Fibroblast of skin of abdomen (primary cell): ENCODE data around the gene P2RY12. TPM values are rescaled to one million over a fixed set of nuclear protein-coding genes. Genes with fewer than 3 reads are reported as not detected.

Source experiments
- DNase-seq: peaks from one replicate; pipeline ENCODE4 v3.0.0-alpha.2; 2013
- polyA plus RNA-seq, 2 experiments: library from polyadenylated mRNA; unstranded; fragments of 120-200 nt; gene quantifications; one replicate each; pipeline ENCODE4 v1.2.1, GENCODE V29; 2013; ENCODE audit not compliant: insufficient read length in 2 of 2

The P2RY12 gene
- polyA plus RNA-seq (2013, experiment 1 of 2; ENCODE audit: insufficient read length), result not detected
- not detected for polyA plus RNA-seq (2013, experiment 2 of 2; ENCODE audit: insufficient read length)

DNA sequence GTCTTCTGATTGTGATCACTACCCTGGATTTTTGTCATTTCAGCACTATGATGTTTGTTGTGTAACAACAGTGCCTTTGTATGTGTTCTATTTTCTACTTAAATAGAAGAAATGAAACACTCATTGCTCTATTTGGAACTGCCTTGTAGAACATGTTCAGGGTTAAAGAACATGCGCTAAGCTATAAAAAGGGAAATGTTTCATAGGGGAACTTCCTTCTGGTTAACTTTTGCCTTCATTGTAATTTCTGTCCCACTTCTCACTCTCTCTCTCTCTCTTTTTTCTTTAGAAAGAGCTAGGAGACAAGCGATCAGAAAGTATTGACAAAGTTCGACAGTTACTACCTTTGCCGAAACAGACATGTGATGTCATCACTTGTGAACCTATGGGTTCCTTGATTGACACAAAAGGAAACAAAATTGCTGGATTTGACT, at the start of gene P2RY12:
TSS of gene P2RY12 (minus strand) at position 13 of the 434 bp plus-strand sequence. CDS start 45,908 bp downstream, outside the sequence.
- DNase-seq, result no peak

DNA sequence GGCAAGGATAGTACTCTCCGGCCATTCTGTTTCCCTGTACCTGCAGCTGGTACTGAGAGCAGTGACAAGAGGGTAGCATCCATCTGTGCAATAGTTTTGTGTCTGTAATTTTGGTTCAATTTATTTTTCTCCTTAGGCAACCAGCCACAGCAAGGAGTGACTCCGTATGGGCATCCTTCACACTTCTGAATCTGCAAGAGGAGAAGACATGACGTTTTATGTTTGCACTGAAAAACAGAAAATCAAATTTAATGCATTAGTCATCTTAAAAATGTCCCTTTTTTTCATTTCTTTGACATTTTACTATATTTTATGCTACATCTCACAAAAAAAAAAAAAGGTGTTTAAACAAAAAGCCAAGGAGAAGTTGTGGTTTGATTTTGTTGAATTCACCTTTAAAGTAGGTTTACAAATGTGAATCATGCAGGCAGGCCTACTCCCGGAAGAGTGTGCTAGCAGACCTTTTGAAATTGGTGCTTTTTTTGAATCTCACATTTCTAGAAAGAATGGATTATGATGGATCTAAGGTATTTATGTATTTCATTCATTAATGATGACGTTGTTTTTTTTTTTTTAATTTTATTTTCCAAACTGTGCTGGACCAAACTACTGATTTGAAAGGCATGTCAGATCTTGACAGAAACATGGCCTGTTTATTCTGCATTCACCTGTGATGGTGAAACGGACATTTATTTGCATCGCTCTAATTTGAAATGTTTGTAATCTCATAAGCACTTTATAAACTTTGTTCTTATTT, 48.2 kb upstream of the P2RY12 start:
- no peak for DNase-seq

DNA sequence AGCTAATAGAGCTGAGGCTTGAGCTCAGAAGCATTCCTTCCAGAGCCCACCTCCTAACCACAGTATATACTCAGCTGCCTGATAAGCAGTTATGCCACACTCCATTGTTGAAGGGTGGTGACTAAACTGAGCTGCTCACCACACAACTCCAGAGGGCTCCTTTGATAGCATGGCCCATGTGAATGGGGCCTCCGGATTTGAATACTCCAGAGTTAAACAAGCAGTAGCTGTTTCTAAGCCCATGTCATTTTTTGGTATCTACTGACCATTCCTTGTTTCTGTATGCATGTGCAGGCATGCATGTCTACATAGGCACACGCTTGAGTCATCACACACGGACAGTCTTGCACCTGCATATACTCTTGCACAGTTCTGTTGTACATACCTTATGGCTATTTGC, 47.4 kb upstream of the P2RY12 start:
- peak; percentile 55 for DNase-seq

DNA sequence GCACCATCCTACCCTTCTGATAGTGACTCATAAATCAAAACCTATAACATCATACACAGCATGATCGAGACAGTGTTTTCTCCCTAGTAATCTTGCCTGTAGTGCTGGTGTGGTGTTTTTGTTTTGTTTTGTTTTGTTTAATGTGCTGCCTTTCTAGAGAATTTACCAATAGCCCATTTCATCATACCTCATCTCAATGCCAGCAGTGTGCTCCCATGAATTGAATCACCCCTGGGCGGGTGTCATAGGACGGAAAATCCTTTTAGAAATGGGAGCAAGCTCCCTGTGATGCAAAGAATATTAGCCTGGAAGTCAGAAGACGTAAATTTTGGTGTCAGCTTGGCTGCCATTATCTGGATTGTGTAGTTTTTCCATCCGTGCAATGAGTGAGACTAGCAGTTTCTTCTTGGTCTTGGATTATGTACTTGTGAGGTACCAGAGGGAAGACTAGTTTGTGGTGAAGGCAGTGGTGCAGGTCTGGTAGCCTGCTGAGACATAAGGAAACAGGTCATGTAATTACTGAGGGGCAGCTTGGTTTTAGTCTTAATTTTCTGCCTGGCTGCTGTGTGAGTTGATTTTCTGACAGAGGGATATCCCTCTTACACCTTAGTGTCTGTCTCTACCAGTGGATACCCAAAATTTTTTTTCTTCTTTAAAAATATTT, 46.4 kb upstream of the P2RY12 start:
- no peak for DNase-seq

DNA sequence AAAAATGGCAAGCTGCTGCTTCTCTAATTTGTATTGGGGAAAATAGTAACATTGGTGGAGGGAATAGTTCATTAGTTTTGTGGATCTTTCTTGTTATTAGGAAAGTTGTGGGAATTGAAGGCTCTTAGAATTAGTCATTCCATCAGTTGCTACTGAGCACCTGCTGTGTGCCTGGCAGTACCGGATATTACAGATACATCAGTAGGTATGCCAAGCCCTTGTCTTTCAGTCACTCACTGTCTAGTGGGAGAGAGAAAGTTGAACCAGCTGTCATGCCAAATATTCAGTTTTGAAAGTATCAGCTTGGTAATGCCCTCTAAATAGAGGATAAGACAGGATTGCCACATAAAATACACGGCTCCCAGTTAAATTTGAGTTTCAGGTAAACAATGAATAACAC, 43.8 kb upstream of the P2RY12 start:
- no peak for DNase-seq

DNA sequence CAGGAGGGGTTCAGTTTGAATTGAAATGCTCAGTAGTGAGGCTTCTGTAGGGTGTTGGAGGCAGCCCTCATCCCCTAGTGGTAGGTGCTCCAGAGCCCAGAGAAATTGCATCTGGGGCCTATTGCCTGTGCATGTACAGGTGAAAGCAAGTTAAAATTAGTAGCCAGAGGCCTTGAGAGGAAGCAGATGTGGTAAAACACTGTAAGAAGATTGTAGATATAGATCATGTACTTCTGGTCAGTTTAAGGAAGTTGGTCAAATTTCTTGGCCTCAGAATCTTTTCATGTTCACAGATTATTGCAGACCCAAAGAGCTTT, 41.7 kb upstream of the P2RY12 start:
- DNase-seq, result no peak

DNA sequence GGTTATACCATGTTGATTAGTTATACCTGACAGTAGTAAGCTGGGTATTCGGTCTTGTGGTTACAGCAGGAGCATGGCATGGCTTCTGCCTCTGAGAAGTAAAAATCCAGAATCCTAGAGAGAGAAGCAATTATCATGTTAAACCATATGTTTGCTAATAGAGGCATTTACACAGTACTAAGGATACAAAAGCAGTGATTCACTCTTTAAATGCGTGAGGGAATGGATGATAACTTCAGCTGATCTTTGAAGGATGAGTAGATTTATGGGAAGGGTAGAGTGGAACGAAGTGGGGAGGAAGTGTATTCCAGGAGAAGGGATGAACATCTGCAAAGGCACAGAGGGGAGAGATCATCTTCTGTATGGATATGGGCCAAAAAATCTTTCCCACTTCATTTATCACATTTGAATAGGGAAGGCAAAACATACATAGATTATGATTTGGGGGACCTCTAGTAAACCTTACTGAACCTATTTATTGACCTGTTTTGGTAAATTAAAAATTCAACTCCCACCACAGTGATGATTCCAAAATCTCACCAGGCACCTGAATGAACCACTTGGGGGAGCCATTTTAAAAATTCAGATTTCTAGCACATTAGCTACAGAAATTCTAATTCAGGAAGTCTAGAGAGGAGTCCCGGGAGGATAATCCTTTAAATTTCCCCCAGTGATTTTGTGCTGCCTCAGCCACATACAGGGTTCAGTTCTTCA, 41.2 kb upstream of the P2RY12 start:
- peak; percentile 73 for DNase-seq

DNA sequence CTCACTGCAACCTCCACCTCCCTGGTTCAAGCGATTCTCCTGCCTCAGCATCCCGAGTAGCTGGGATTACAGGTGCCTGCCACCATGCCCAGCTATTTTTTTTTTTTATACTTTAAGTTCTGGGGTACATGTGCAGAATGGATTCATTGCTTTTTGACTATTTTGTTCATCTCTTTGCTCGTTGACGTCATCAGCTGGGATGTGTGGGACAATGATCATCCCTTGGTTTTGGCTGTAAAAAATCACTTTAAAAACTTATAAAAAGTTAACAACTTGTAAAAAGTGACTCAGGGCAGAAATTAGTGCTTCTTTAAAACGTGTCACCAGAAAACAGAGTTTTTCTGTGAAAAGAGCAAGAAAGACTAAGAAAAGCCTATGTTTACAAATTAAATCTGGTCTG, 38.5 kb upstream of the P2RY12 start:
- no peak for DNase-seq

DNA sequence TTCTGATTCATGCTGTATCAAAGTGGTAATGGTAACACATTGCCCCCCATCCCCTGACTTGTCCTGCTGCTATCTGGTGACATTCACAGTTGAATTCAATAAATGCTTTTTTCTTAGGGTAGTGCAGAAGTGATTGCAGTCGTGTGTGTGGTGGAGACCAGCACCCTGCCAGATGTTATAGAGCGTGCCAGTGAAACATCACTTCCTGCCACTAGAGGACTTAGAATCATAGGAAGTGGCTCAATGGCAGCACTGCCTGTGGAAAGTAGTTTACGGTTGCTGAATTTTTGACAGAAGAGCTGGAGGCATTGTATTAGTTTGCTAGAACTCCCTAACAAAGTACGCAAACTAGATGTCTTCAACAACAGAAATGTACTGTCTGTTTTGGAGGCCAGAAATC, 37.4 kb upstream of the P2RY12 start:
- no peak for DNase-seq

DNA sequence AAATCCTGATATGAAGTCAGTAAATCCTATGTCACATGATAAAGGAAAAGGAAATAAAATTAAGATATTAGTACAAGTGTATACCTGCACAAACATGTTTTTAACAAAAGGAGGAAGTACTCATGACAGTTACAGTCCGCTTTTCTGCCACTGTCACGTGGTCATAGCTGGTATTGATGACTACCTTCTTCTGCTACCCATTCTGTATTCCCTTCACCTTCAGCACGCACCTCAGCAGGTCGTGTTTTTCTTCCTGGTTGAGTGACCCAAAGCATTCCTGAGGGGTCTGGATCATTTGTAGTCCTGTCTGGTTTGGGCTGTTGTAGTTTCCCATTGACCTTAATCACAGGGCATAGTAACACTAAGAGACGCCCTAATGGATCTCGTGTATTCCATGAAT, 35.3 kb upstream of the P2RY12 start:
- DNase-seq, result no peak

DNA sequence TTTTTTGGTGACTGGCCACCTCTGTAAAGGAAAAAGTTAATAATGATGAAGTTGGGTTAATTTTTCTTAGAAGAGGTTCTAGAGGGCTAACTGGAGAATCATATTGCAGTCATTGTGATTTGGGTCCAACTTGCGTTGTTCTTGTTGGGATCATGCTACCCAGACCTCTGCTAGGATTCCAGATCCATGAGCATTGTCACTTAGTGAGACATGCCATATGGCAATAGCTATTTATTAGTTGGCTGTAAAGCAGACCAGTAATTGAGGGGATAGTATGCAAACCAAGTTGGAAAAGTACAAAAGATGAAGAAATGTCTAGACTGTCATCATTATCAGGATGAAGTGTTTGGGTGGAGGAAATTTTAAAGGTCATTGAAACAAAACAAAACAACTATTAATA, 30.7 kb upstream of the P2RY12 start:
- DNase-seq, result no peak

DNA sequence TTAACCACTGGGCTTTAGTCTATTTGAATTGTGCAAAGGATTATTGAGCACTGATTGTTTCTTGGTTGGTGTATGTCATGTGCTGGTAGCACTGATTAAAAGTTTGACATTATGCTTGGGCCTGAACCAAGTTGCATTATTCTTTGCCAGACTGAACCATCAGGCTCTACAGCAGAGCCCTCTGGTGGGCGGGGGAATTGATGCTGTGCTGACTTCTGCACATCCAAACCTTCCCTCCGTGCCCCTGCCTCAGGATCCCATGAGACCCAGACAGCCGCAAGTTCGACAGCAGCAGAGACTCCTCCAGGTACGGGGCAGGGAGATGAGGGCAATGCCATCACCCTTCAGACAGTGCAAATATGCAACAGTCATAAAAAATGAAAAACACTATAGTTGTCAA, 28.4 kb upstream of the P2RY12 start:
- no peak for DNase-seq

DNA sequence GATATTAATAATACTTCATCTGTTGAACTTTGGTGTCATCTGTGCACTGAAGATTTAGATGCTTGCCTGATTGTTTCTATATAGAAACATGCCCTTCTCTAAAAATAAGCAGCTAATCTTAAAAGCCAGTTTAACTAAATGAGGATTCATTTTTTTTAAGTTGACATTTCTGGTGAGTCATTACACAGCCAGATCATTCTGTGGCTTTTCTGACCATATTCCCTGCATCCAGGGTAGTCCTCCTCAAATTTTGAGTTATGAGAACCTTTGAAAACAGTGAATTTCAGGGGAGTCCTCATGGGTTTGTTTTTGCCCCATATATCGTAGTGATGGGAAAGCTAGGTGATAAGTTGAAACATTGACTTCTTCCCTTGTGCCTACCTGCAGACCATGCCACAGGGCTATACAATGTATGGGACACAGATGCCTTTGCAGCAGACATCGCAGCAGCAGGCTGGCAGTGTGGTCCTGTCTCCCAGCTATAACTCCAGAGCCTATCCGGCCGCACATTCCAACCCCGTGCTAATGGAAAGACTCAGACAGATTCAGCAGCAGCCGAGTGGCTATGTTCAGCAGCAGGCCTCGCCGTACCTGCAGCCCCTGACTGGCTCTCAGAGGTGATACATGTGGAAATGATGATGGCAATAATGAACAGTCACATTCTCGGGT, 26.5 kb upstream of the P2RY12 start:
- peak; percentile 69 for DNase-seq

DNA sequence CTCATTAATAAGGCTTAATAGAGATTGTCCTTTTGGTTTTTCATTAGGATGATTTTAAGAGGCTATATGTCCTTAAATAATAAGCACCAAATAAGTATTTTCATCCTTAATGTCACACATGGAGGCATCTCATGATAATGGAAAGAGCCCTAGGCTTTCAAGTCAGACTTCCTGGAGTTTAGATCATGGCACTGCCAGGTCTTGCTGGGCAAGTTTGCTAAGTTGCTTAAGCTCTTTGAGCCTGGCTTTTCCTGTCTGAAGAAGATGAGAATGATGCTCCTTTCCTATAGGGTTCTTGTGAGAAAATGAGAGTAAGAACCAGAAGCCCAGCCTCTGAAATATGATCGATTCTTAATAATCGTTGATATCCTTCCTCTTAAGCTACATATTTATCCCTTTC, 23.4 kb upstream of the P2RY12 start:
- DNase-seq, result no peak

DNA sequence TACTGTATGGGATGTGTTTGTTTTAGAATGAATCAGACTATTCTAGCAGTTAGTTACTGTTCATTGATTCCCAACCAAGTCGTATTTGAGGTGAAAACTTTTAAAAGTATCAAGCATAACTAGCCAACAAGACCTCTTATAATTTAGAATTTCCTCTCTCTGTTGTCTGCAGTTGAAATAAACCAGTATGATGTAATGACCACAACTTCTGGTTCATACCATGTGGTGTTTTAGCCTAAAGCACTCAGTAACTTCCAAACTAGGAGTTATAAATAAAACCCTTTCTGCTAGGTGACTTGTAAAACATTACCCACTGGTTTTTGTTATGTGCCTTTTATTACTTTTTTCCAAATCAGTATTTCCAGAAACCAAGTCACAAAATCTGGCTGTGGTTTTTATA, 19.8 kb upstream of the P2RY12 start:
- DNase-seq, result peak; percentile 74

DNA sequence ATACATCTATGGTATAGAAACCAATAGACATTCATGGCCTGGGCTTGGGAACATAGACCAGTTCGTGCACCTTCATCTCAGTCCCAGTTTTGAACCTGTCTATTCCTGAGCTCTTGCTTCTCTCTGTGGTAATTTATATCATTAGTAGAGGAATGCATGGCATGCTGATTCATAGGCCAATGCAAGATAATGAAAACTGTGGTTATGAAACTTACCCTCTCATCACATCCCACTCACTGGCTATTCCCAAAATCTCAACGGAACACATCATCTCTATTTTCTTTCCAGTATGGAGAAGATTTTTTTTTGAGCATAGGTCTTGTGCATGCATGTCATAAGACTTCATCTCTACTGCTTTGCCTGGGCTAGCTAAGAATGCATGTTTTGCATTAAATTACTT, 18.7 kb upstream of the P2RY12 start:
- DNase-seq, result peak; percentile 83

DNA sequence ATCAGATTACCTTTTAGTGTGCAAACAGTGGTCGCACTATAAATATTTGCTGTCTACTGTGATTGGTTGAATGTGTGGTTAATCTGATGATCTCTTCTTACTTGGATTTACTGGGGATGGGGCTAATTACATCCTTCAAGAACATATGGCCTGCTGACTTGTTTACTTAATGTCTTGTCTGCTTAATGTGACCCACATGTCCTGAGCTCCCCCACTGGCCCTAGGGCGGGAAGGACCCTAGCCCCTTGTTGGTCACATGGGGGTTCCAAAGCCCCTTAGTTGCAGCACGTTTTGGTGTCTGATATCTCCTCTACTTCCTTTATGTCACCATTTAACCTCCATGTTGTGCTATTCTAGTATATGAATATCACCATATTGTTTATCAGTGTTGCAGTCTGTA, 17.8 kb upstream of the P2RY12 start:
- no peak for DNase-seq

DNA sequence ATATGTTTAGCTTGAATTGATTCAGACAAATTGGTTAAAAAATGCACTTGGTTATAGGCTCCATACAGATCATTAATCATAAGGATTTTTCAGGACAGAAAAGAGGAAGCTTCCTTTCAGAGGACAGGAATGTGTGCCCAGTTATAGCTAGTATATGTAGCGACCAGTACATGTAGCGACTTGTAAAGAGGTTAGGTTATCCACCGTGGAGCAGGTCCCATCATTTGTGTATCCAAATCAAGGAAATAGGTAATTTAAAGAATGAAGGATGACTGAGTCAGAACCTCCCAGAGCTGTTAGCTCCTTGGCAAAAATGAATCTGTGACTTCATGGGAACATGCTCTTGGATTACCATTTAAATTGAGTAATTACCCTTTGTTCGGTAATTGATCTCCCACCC, 15.8 kb upstream of the P2RY12 start:
- DNase-seq, result no peak

DNA sequence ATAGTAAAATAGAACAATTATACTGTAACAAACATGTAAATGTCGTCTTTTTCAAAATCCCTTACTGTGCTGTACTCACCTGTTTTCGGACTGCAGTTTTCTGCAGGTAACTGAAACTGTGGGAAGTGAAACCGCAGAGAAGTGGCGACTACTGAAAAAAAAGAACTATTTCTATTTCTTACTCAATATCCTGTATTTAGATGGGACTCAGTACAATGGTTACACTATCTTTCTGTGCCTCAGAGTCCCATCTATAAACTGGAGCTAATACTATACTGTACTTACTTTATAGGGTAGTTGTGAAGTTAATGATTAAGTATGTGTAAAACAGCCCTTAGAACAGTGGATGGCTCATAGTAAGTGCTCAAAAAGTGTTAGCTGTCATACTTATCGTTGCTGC, 14.3 kb upstream of the P2RY12 start:
- no peak for DNase-seq

DNA sequence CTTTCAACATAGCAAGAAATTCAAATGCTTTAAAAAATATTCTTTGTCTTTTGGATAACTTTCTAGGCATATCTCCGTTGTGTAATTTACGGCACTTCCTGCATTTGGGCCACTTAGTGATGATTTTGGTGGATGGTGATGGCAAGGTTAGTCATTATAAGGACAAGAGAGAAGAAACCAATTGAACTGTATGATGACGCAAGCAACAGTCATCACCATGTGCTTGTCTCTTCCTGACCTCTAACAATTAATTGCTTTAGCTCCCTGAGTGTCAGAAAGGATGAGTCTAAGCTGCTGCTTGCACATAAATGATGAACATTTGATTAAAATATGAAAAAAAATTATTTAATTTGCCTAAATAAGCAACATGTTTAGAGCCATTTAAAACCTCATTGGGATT, 11.3 kb upstream of the P2RY12 start:
- peak; percentile 79 for DNase-seq

DNA sequence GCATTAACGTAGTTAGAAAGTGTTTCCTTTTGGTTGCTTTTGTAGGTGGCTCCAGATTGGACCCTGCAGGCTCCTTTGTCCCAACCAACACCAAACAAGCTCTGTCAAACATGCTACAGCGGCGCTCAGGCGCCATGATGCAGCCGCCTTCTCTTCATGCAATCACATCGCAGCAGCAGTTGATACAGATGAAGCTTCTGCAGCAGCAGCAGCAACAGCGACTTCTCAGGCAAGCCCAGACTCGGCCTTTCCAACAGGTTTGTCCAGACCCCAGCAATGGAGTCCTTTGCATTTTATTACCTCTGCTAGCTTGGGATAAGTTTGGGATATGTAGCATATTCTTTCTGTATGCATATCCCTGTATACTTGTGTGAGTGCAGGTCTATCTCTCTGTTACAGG, 10.1 kb upstream of the P2RY12 start:
- DNase-seq, result no peak

DNA sequence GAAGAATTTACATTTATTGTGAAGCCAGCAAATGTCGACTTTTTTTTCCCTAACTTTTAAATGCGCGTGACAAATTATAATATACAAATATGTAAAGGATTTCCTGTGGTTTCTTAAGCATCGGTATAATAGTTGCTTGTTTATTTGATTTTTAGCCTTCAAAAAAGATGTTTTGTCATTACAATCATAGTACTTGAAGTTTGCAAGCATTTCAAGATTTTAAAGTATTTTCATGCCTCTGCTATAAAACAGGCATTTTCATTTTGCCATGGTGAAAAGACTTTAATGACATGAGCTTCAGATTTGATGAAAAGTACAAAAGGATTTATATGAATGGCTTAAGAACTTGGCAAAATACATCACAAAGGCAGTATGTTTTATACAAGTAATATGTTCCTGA, 9.4 kb upstream of the P2RY12 start:
- peak; percentile 62 for DNase-seq

DNA sequence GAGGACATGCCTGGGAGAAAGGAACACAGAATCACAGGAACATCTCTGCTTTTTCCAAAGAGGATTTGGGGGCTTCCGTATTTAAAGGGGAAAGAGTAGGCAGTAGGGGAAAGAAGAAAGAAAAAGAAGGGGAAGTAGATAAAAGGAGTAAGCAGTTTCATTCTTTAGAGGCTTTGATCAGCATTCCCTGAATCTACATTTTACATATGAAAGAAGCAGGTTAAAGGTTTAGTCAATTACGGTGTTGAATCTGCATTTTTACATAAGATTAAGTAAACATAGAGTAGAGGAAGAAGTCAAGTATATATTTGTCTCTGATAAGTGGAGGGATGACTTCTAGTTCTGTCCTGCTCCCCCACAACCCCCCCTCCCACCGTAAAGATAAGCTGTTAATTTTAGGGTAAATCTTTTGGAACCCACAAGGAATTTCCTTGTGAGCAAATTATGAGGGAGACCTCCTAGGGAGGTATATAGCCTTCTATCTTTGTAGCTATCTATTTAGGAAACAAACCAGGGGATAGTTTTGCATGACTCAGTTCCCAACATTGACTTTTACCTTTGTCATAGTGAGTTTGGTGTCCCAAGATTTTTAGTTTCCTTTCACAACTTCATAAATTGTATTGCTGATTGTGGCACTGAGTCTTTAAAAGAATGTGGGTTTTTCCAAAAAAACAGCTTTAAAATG, 8.7 kb upstream of the P2RY12 start:
- DNase-seq, result peak; percentile 16
